ENCODE results near the gene PANK3.

DNA sequence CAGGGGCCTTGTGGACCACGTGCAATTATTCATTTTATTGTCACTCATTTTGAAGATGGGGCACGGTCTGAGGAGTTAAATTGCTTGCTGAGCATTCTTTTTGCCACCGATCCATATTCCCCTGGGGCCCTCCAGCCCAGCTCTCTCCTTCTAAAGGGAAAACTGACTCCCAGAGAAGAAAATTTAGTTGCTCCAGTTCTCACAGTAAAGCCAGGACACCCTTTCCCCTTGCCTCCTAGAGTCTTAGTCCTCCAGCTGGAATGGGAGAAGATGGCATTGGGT is 1.0 kb upstream of the PANK3 start:
- TF ChIP-seq EZH2 (IDR thresholded peaks at IDR 0.05; ENCODE audit: borderline replicate concordance, low read depth, low read length, severe bottlenecking) (no peak), CTCF (IDR thresholded peaks at IDR 0.05; ENCODE audit: borderline replicate concordance, extremely low read depth, low read length, poor library complexity, severe bottlenecking) (no peak)
